ENCODE results near the gene FRMD4B. TPM values are rescaled to one million over a fixed set of nuclear protein-coding genes. Genes with fewer than 3 reads are reported as not detected.

The FRMD4B gene
- total and polyA plus RNA-seq, 10 of the 15 experiments (the other 5 are each of a cell fraction or from before 2014, with no cell fraction given), result 3.9 to 11.4 (median 8.0) TPM

GRCh38 chr3:69244039-69244438, 141.8 kb downstream of the FRMD4B start (continued):
- TF ChIP-seq MYC (IDR thresholded peaks at IDR 0.05; ENCODE audit: insufficient read depth, insufficient read length, insufficient replicate concordance, low read length, severe bottlenecking) (no peak), ZNF687 (IDR thresholded peaks at IDR 0.05) (no peak), CHD1 (IDR thresholded peaks at IDR 0.05; ENCODE audit: low read depth, low read length) (no peak), TCF12 (IDR thresholded peaks at IDR 0.05; ENCODE audit: low read depth, low read length) (no peak)

GRCh38 chr3:69241769-69242168, 144.1 kb downstream of the FRMD4B start:
- DNase-seq (ENCODE audit: low read depth, low spot score), result peak; percentile 25
- H3K4me1 ChIP-seq (ENCODE audit: control insufficient read depth, insufficient read depth, low read length), result peaks cover 21% of the 10 kb centered on the region
- in situ Hi-C loops (cut with MboI) (no loop called here), intact Hi-C loops (cut with micrococcal nuclease; ENCODE audit: unreplicated experiment) (loop anchor here (5.0 kb wide), 2 partner anchors 39 to 46 kb away; no protein-coding TSS in a partner anchor)
- no peak overlapping the region for H3K4me3 ChIP-seq
- no peak overlapping the region for H3K9ac ChIP-seq (ENCODE audit: control insufficient read depth, insufficient read depth, low read length)
- H3K27me3 ChIP-seq (replicated peaks in 1 of 2; ENCODE audit: control insufficient read depth in 2 of 2, insufficient read depth in 2 of 2, low read length in 1 of 2), result no peaks in the 10 kb centered on the region
- ChIA-PET POLR2A (interaction anchor here (0.6 to 1.8 kb wide), 5 partner anchors 23 to 187 kb away, joined by 3 to 12 read pairs (median 4); no protein-coding TSS in a partner anchor), CTCF (interaction anchor here (0.6 to 6.0 kb wide), 5 partner anchors 38 to 184 kb away, joined by 3 to 37 read pairs (median 5); no protein-coding TSS in a partner anchor), RAD21 (ENCODE audit: unreplicated experiment) (interaction anchor here (0.9 to 5.0 kb wide), 6 partner anchors 41 to 194 kb away, joined by 3 to 38 read pairs (median 6); no protein-coding TSS in a partner anchor), SMC1A (ENCODE audit: uncharacterized antibody, unreplicated experiment) (interaction anchor here (0.8 to 12.9 kb wide), 18 partner anchors 8 to 147 kb away, joined by 3 to 98 read pairs (median 4); no protein-coding TSS in a partner anchor)
- no peak overlapping the region for H2AFZ ChIP-seq (ENCODE audit: control insufficient read depth, low read depth, low read length)
- H3K79me2 ChIP-seq (ENCODE audit: control insufficient read depth, insufficient read depth, low read length), result no peaks in the 10 kb centered on the region
- no peaks in the 10 kb centered on the region for H4K20me1 ChIP-seq (ENCODE audit: control insufficient read depth, insufficient read depth)
- BruUV-seq (replicated peaks), result no TSS peak
- no peak overlapping the region for H3K27ac ChIP-seq (ENCODE audit: control insufficient read depth, insufficient read depth)
- H3K4me2 ChIP-seq (ENCODE audit: control insufficient read depth, insufficient read depth), result peak overlapping the region; percentile 23
- WGBS (ENCODE audit: insufficient coverage, insufficient replicate concordance, low lambda C conversion rate, missing lambda C conversion rate), result 70% methylated on average over 4 of the region's 4 CpGs
- H3K9me3 ChIP-seq (replicated peaks; ENCODE audit: control insufficient read depth, insufficient read depth, low read length), result no peaks in the 10 kb centered on the region
- ATAC-seq, result peak; percentile 50
- no peaks in the 10 kb centered on the region for H3K36me3 ChIP-seq (ENCODE audit: control insufficient read depth in 2 of 2, insufficient read depth in 2 of 2, low read length in 1 of 2)
- no peak for FAIRE-seq
- TF ChIP-seq RUNX3 (IDR thresholded peaks at IDR 0.05; ENCODE audit: low read length) (peak; percentile 40; the same call in 1 of the 2 replicates), CUX1 (IDR thresholded peaks at IDR 0.05; ENCODE audit: insufficient replicate concordance, low read depth, low read length) (no peak), HDAC2 (IDR thresholded peaks at IDR 0.05) (no peak), MLLT1 (IDR thresholded peaks at IDR 0.05) (peak; percentile 53; the same call in 1 of the 2 replicates), SMARCA5 (IDR thresholded peaks at IDR 0.05) (peak; percentile 61; the same call in 1 of the 2 replicates), ZNF217 (IDR thresholded peaks at IDR 0.05) (peak; percentile 82)
